GM12891 (cell line): ENCODE data around the gene AMFR.

ENCODE experiments used
- PAX5 ChIP-seq: IDR thresholded peaks from 2 replicates; pipeline ENCODE4 v1.6.1; 2011; ENCODE audit warnings: low read length, moderate library complexity, mild to moderate bottlenecking; ENCODE audit not compliant: insufficient read depth, severe bottlenecking
- POLR2A ChIP-seq: IDR thresholded peaks from 2 replicates; pipeline ENCODE4 v1.6.1; 2011; ENCODE audit warnings: low read depth, low read length, control low read depth
- POLR2AphosphoS5 ChIP-seq: IDR thresholded peaks from 2 replicates; pipeline ENCODE4 v1.6.1; 2011; ENCODE audit warnings: low read depth, low read length, control low read depth
- POU2F2 ChIP-seq: IDR thresholded peaks from 2 replicates; pipeline ENCODE4 v1.6.1; 2011; ENCODE audit warnings: low read depth, mild to moderate bottlenecking, control low read depth, low read length, moderate library complexity
- SPI1 ChIP-seq: IDR thresholded peaks from 2 replicates; pipeline ENCODE4 v1.6.1; 2011; ENCODE audit warnings: low read depth, low read length, control low read depth
- TAF1 ChIP-seq: IDR thresholded peaks from 2 replicates; pipeline ENCODE4 v1.6.1; 2011; ENCODE audit warnings: low read depth, low read length, control low read depth

- TF ChIP-seq TAF1 (no peak), POLR2A (no peak), POLR2AphosphoS5 (no peak), SPI1 (no peak), POU2F2 (no peak), PAX5 (no peak)
These were observed 113.4 kb downstream of the AMFR start for GRCh38 chr16:56312028-56312300.
